Activated gamma-delta T cell treated with Interleukin-2 at 50 U/mL for 16 hours (primary cell): ENCODE measurements around the gene BSPH1.
"Not testable (repeated sequence)": the region's sequence is repeated elsewhere in the genome, so short reads cannot be mapped to it uniquely, and the experiment has no call there.

Experiments
- DNase-seq: peaks from one replicate; pipeline ENCODE4 v3.0.0-alpha.2; 2020

Gene BSPH1

GRCh38 chr19:47992070-47992469 is at the start of gene BSPH1:
BSPH1 (minus strand) TSS chr19:47992170; CDS start chr19:47992081, 89 bp downstream.
- DNase-seq = no peak

GRCh38 chr19:48036765-48037164 is 44.8 kb upstream of the BSPH1 start:
- no peak for DNase-seq

- no peak for DNase-seq
Observed at GRCh38 chr19:48033604-48034003, 41.6 kb upstream of the BSPH1 start.

GRCh38 chr19:48030073-48030472 is 38.1 kb upstream of the BSPH1 start:
- DNase-seq = no peak

GRCh38 chr19:48029431-48029830 is 37.5 kb upstream of the BSPH1 start:
- DNase-seq = no peak

GRCh38 chr19:48025480-48025879 is 33.5 kb upstream of the BSPH1 start:
- DNase-seq = no peak

- DNase-seq = no peak
Observed at GRCh38 chr19:48023518-48023917, 31.5 kb upstream of the BSPH1 start.

- no peak for DNase-seq
Observed at GRCh38 chr19:48023011-48023410, 31.0 kb upstream of the BSPH1 start.

- no peak for DNase-seq
Observed at GRCh38 chr19:48020686-48021085, 28.7 kb upstream of the BSPH1 start.

GRCh38 chr19:48010932-48011758 is 19.2 kb upstream of the BSPH1 start:
- DNase-seq = no peak

GRCh38 chr19:48006762-48007161 is 14.8 kb upstream of the BSPH1 start:
- no peak for DNase-seq

- no peak for DNase-seq
Observed at GRCh38 chr19:48004236-48004635, 12.3 kb upstream of the BSPH1 start.

- DNase-seq = no peak
Observed at GRCh38 chr19:48000846-48001245, 8.9 kb upstream of the BSPH1 start.

- no peak for DNase-seq
Observed at GRCh38 chr19:47998800-47999199, 6.8 kb upstream of the BSPH1 start.

- DNase-seq = no peak
Observed at GRCh38 chr19:47996230-47996727, 4.3 kb upstream of the BSPH1 start.

- no peak for DNase-seq
Observed at GRCh38 chr19:47994209-47994802, 2.3 kb upstream of the BSPH1 start, which contains the start of gene ELSPBP1. ELSPBP1 (plus strand) TSS chr19:47994632; CDS start chr19:48008668, 14,036 bp downstream.

- DNase-seq = no peak
Observed at GRCh38 chr19:47991191-47991808, 670 bp downstream of the BSPH1 start.

- no peak for DNase-seq
Observed at GRCh38 chr19:47973529-47973928, 18.4 kb downstream of the BSPH1 start.

- not testable (repeated sequence) for DNase-seq
Observed at GRCh38 chr19:47955936-47956335, 36.0 kb downstream of the BSPH1 start.

- not testable (repeated sequence) for DNase-seq
Observed at GRCh38 chr19:47952132-47952531, 39.8 kb downstream of the BSPH1 start.

- not testable (repeated sequence) for DNase-seq
Observed at GRCh38 chr19:47949852-47950521, 42.0 kb downstream of the BSPH1 start.

- not testable (repeated sequence) for DNase-seq
Observed at GRCh38 chr19:47928581-47928980, 63.4 kb downstream of the BSPH1 start.

GRCh38 chr19:47920107-47920506 is 71.9 kb downstream of the BSPH1 start:
- not testable (repeated sequence) for DNase-seq
